Measurements from ENCODE around the gene KIF3C.

DNA sequence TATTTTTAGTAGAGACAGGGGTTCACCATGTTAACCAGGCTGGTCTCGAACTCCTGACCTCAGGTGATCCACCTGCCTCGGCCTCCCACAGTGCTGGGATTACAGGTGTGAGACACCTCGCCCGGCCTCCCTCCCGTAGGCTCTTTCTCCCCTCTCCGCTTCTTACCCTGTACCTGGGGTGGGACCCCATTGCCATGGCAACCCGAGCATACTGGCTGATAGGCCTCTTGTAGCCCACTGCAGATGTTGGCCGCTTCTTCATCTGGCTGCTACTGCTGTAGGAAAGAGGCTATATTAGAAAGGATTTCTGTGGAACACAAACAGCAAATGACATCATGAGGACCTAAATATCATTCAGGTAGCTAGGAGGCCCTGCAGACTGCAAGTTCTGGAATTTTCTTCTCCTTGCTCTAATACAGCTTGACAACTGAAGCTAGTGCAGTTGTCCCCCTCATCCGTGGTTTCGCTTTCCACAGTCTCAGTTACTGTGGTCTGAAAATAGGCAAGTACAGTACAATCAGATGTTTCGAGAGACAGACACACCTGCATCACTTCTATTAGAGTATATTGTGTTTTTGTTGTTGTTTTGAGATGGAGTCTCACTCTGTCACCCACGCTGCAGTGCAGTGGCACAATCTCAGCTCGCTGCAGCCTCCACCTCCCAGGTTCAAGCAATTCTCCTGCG lies 52.4 kb downstream of the KIF3C start:
- TF ChIP-seq, protein P1, sequence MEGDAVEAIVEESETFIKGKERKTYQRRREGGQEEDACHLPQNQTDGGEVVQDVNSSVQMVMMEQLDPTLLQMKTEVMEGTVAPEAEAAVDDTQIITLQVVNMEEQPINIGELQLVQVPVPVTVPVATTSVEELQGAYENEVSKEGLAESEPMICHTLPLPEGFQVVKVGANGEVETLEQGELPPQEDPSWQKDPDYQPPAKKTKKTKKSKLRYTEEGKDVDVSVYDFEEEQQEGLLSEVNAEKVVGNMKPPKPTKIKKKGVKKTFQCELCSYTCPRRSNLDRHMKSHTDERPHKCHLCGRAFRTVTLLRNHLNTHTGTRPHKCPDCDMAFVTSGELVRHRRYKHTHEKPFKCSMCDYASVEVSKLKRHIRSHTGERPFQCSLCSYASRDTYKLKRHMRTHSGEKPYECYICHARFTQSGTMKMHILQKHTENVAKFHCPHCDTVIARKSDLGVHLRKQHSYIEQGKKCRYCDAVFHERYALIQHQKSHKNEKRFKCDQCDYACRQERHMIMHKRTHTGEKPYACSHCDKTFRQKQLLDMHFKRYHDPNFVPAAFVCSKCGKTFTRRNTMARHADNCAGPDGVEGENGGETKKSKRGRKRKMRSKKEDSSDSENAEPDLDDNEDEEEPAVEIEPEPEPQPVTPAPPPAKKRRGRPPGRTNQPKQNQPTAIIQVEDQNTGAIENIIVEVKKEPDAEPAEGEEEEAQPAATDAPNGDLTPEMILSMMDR (IDR thresholded peaks at IDR 0.05) = no peak
- TF ChIP-seq POLR2AphosphoS5 (IDR thresholded peaks at IDR 0.05) (no peak), POLR2A (IDR thresholded peaks at IDR 0.05) (no peak)

Measured in breast epithelium (tissue), 3 donors.